H1 (cell line): ENCODE results near the gene RYR3. TPM values are rescaled to one million over a fixed set of nuclear protein-coding genes. Genes with fewer than 3 reads are reported as not detected.

ENCODE experiments used
- CTCF ChIA-PET: fragments of 300-600 bp; sonication (Branson Sonifier 250); formaldehyde crosslinking; loops from one replicate; lab custom pipeline; 2021; ENCODE audit not compliant: partially characterized antibody; lab: Charles Lee
- POLR2A ChIA-PET: fragments of 300-600 bp; sonication (Branson Sonifier 250); formaldehyde crosslinking; loops from one replicate; lab custom pipeline; 2021; ENCODE audit warnings: inconsistent platforms; ENCODE audit not compliant: partially characterized antibody; lab: Charles Lee
- DNase-seq, 2 experiments: peaks; one replicate each; pipeline versions ENCODE4 v3.0.0 to v3.0.0-alpha.2; 2010 to 2022; ENCODE audit warnings: low spot score in 2 of 2, low read depth in 1 of 2, mixed read lengths in 1 of 2
- FAIRE-seq: peaks from 2 replicates; lab custom pipeline; 2011; peaks lifted over from hg19 to GRCh38; lab: Jason Lieb, UNC
- H2AFZ ChIP-seq: 2 replicates; pipeline ENCODE4 v1.8.1; 2012; ENCODE audit warnings: low read length, inconsistent platforms
- H2AK5ac ChIP-seq: 2 replicates; pipeline ENCODE4 v1.6.1; 2013; ENCODE audit warnings: low read depth, low read length
- H2BK120ac ChIP-seq: replicated peaks from 2 replicates; pipeline ENCODE3; 2013; ENCODE audit warnings: low read depth, low read length, inconsistent platforms
- H2BK12ac ChIP-seq: 2 replicates; pipeline ENCODE4 v1.6.1; 2013; ENCODE audit warnings: low read depth, low read length
- H2BK15ac ChIP-seq: 2 replicates; pipeline ENCODE4 v1.6.1; 2013; ENCODE audit warnings: low read length
- H2BK20ac ChIP-seq: 2 replicates; pipeline ENCODE4 v1.6.1; 2013; ENCODE audit warnings: low read length
- H2BK5ac ChIP-seq: 2 replicates; pipeline ENCODE4 v1.6.1; 2013; ENCODE audit warnings: low read depth, low read length
- H3K14ac ChIP-seq: 2 replicates; pipeline ENCODE4 v1.6.1; 2013; ENCODE audit warnings: inconsistent platforms; ENCODE audit not compliant: insufficient read length
- H3K18ac ChIP-seq: 2 replicates; pipeline ENCODE4 v1.6.1; 2013; ENCODE audit warnings: low read length; ENCODE audit errors: extremely low read depth
- H3K23ac ChIP-seq: 2 replicates; pipeline ENCODE4 v1.6.1; 2013; ENCODE audit warnings: inconsistent platforms; ENCODE audit not compliant: insufficient read length
- H3K23me2 ChIP-seq: 2 replicates; pipeline ENCODE4 v1.6.1; 2013; ENCODE audit warnings: low read depth, low read length
- H3K27ac ChIP-seq: 2 replicates; pipeline ENCODE4 v1.6.1; 2011; ENCODE audit warnings: low read depth, low read length, inconsistent platforms
- H3K27me3 ChIP-seq, 4 experiments: replicated peaks in 1 of 4; 1 replicate in 1 of 4; 2 replicates in 3 of 4; pipeline versions ENCODE4 v1.6.1 to v1.8.1; 2011 to 2013; ENCODE audit warnings: low read length in 3 of 4, mild to moderate bottlenecking in 3 of 4, inconsistent platforms in 2 of 4, mixed read lengths in 2 of 4, moderate library complexity in 1 of 4; ENCODE audit not compliant: control insufficient read depth in 3 of 4, insufficient read depth in 3 of 4; ENCODE audit errors: extremely low read depth in 1 of 4
- H3K36me3 ChIP-seq, 4 experiments: 2 replicates each; pipeline versions ENCODE4 v1.6.1 to v1.8.1; 2011 to 2013; ENCODE audit warnings: mild to moderate bottlenecking in 4 of 4, low read length in 3 of 4, moderate library complexity in 2 of 4, control low read depth in 1 of 4, inconsistent platforms in 1 of 4; ENCODE audit not compliant: insufficient read depth in 4 of 4, control insufficient read depth in 2 of 4
- H3K4ac ChIP-seq: replicated peaks from 2 replicates; pipeline ENCODE3; 2013; ENCODE audit warnings: low read length, low read depth, mixed read lengths, inconsistent platforms; ENCODE audit not compliant: insufficient read length
- H3K4me1 ChIP-seq, 4 experiments: replicated peaks in 1 of 4; 1 replicate in 1 of 4; 2 replicates in 3 of 4; pipeline versions ENCODE4 v1.6.1 to v1.8.1; 2011 to 2013; ENCODE audit warnings: low read length in 3 of 4, inconsistent platforms in 2 of 4, mixed read lengths in 1 of 4; ENCODE audit not compliant: insufficient read depth in 4 of 4, control insufficient read depth in 3 of 4
- H3K4me2 ChIP-seq, 2 experiments: 2 replicates each; pipeline versions ENCODE4 v1.6.1 to v1.8.1; 2011 to 2013; ENCODE audit warnings: low read depth in 2 of 2, low read length in 2 of 2, control low read depth in 1 of 2, inconsistent platforms in 1 of 2, mild to moderate bottlenecking in 1 of 2; ENCODE audit not compliant: insufficient read depth in 1 of 2
- H3K4me3 ChIP-seq, 4 experiments: fragments of 200-600, 300-600 bp in 1 of 4; sonication (generic), shearing (Covaris generic), sonication (Bioruptor Twin) in 1 of 4; 2 replicates each; pipeline versions ENCODE4 v1.5.1 to v1.8.1; 2011 to 2016; ENCODE audit warnings: low read length in 4 of 4, low read depth in 3 of 4, control low read depth in 2 of 4, inconsistent platforms in 2 of 4, mild to moderate bottlenecking in 2 of 4, mixed read lengths in 1 of 4, moderate library complexity in 1 of 4; ENCODE audit not compliant: insufficient read depth in 2 of 4; ENCODE audit errors: extremely low read depth in 1 of 4
- H3K56ac ChIP-seq: replicated peaks from 2 replicates; pipeline ENCODE3; 2013; ENCODE audit warnings: low read depth, mild to moderate bottlenecking, mixed read lengths, low read length, inconsistent platforms; ENCODE audit not compliant: insufficient read length
- H3K79me1 ChIP-seq: 2 replicates; pipeline ENCODE4 v1.6.1; 2013; ENCODE audit warnings: low read depth, low read length, control low read depth
- H3K79me2 ChIP-seq, 2 experiments: 2 replicates each; pipeline versions ENCODE4 v1.6.1 to v1.8.1; 2012 to 2013; ENCODE audit warnings: low read length in 2 of 2, mild to moderate bottlenecking in 2 of 2, inconsistent platforms in 1 of 2; ENCODE audit not compliant: insufficient read depth in 2 of 2, control insufficient read depth in 1 of 2
- H3K9ac ChIP-seq, 4 experiments: replicated peaks in 1 of 4; 1 replicate in 1 of 4; 2 replicates in 3 of 4; pipeline versions ENCODE4 v1.6.1 to v1.8.1; 2011 to 2013; ENCODE audit warnings: low read depth in 3 of 4, low read length in 3 of 4, control low read depth in 2 of 4, mild to moderate bottlenecking in 2 of 4, moderate library complexity in 2 of 4, inconsistent platforms in 1 of 4; ENCODE audit errors: extremely low read depth in 1 of 4
- H3K9me3 ChIP-seq, 2 experiments: 2 replicates each; pipeline versions ENCODE4 v1.6.1 to v1.8.1; 2012 to 2013; ENCODE audit warnings: mild to moderate bottlenecking in 2 of 2, moderate library complexity in 2 of 2, control low read depth in 1 of 2, inconsistent platforms in 1 of 2, low read depth in 1 of 2, low read length in 1 of 2, mixed read lengths in 1 of 2; ENCODE audit not compliant: insufficient read depth in 2 of 2
- H4K20me1 ChIP-seq, 2 experiments: replicated peaks in 1 of 2; 2 replicates each; pipeline versions ENCODE3 to v1.8.1; 2011 to 2013; ENCODE audit warnings: inconsistent platforms in 2 of 2, low read length in 2 of 2, mild to moderate bottlenecking in 1 of 2; ENCODE audit not compliant: insufficient read depth in 2 of 2, control insufficient read depth in 1 of 2
- H4K5ac ChIP-seq: 2 replicates; pipeline ENCODE4 v1.6.1; 2013; ENCODE audit warnings: low read length, low read depth, mixed read lengths, inconsistent platforms; ENCODE audit not compliant: insufficient read length
- H4K8ac ChIP-seq: 2 replicates; pipeline ENCODE4 v1.8.0; 2013; ENCODE audit warnings: mild to moderate bottlenecking, moderate library complexity, low read length, inconsistent platforms; ENCODE audit not compliant: insufficient read depth; ENCODE audit errors: extremely low read depth
- H4K91ac ChIP-seq: replicated peaks from 2 replicates; pipeline ENCODE3; 2013; ENCODE audit warnings: low read length, mixed read lengths, inconsistent platforms; ENCODE audit not compliant: insufficient read length
- BCL11A ChIP-seq, 2 experiments: IDR thresholded peaks; one replicate each; pipeline ENCODE4 v1.6.1; 2011; ENCODE audit warnings: low read depth in 2 of 2, low read length in 2 of 2, mild to moderate bottlenecking in 2 of 2
- CEBPB ChIP-seq: IDR thresholded peaks from 2 replicates; pipeline ENCODE4 v1.6.1; 2012; ENCODE audit warnings: low read depth, low read length
- TCF12 ChIP-seq: IDR thresholded peaks from 2 replicates; pipeline ENCODE4 v1.6.1; 2011; ENCODE audit warnings: low read depth, mild to moderate bottlenecking, low read length
- USF2 ChIP-seq: IDR thresholded peaks from 2 replicates; pipeline ENCODE4 v1.6.1; 2011; ENCODE audit warnings: low read length, improper control_type of control experiment
- WGBS, 2 experiments: shearing (Covaris generic) in 1 of 2; methylation state at CpG; one replicate each; pipeline versions ENCODE4 v1.1.6 to v1.1.7; 2013 to 2015; ENCODE audit warnings: low lambda C conversion rate in 2 of 2, mixed read lengths in 2 of 2, inconsistent platforms in 1 of 2, low coverage in 1 of 2, missing lambda C conversion rate in 1 of 2; ENCODE audit not compliant: insufficient replicate concordance in 2 of 2, insufficient coverage in 1 of 2, insufficient read length in 1 of 2; ENCODE audit errors: extremely low coverage in 1 of 2, missing lambda C conversion rate in 1 of 2; 5-methylcytosine and 5-hydroxymethylcytosine counted together
- polyA plus RNA-seq, 7 experiments: library from polyadenylated mRNA; depleted of rRNA in 3 of 7; stranded (reverse) in 5 of 7; unstranded in 2 of 7; fragments of >200 nt in 5 of 7; fragments of 200-250 nt in 2 of 7; gene quantifications; 1 replicate in 5 of 7; 2 replicates in 1 of 7; 4 replicates in 1 of 7; pipeline versions ENCODE4 v1.2.1 to v1.2.3, GENCODE V29; 2011 to 2013; ENCODE audit warnings: missing spikeins in 2 of 7, mixed read lengths in 2 of 7
- total RNA-seq: library from RNA; stranded (reverse); fragmentation: NEBNext Ultra II Directional; extraction: Animal tissue kit (Norgen Biotek cat#: 25700); gene quantifications from 2 replicates; pipeline ENCODE4 v1.2.1, GENCODE V29; 2021

The RYR3 gene
- total and polyA plus RNA-seq, 2 of the 8 experiments (the other 6 are each of a cell fraction or from before 2014, with no cell fraction given), result 0.33 to 3.4 TPM

GRCh38 chr15:33656168-33656567, 345.4 kb downstream of the RYR3 start:
- no peak overlapping the region for H2AK5ac ChIP-seq
- no peak overlapping the region for H4K8ac ChIP-seq
- H3K56ac ChIP-seq, result no peak overlapping the region
- no peaks in the 10 kb centered on the region for H3K79me2 ChIP-seq
- no peak overlapping the region for H2BK5ac ChIP-seq
- no peak overlapping the region for H3K4me2 ChIP-seq
- POLR2A ChIA-PET, result no interaction called here
- H2BK120ac ChIP-seq, result no peak overlapping the region
- H3K36me3 ChIP-seq, result no peaks in the 10 kb centered on the region
- FAIRE-seq (no peak), DNase-seq (no peak)
- no peak for TF ChIP-seq TCF12
- peak; percentile 96 for TF ChIP-seq CEBPB
- peak; percentile 37; the same call in 1 of the 2 replicates for TF ChIP-seq USF2
- TF ChIP-seq BCL11A (IDR thresholded peaks at IDR 0.05; ENCODE audit: low read depth in 2 of 2, low read length in 2 of 2), result no peak
- no peaks in the 10 kb centered on the region for H4K20me1 ChIP-seq
- H3K14ac ChIP-seq, result no peak overlapping the region
- no peak overlapping the region for H3K18ac ChIP-seq
- no peaks in the 10 kb centered on the region for H3K27me3 ChIP-seq
- H3K27ac ChIP-seq, result no peak overlapping the region
- CTCF ChIA-PET, result interaction anchor here (1.8 to 2.2 kb wide), 2 partner anchors 20 to 45 kb away, joined by 6 to 9 read pairs; no protein-coding TSS in a partner anchor
- H4K91ac ChIP-seq, result no peak overlapping the region
- no peaks in the 10 kb centered on the region for H3K4me1 ChIP-seq
- no peak overlapping the region for H2AFZ ChIP-seq
- no peak overlapping the region for H2BK20ac ChIP-seq
- H3K4ac ChIP-seq, result no peak overlapping the region
- no peak overlapping the region for H4K5ac ChIP-seq
- H3K4me3 ChIP-seq, result no peak overlapping the region
- 86% methylated on average over 6 of the region's 6 CpGs; no CpG with 5 or more reads in 1 of the 2 experiments for WGBS, 2 experiments
- no peaks in the 10 kb centered on the region for H3K23me2 ChIP-seq
- H2BK12ac ChIP-seq, result no peak overlapping the region
- H3K23ac ChIP-seq, result no peak overlapping the region
- no peaks in the 10 kb centered on the region for H3K79me1 ChIP-seq
- no peak overlapping the region for H3K9ac ChIP-seq
- H3K9me3 ChIP-seq, result no peaks in the 10 kb centered on the region
- H2BK15ac ChIP-seq, result no peak overlapping the region
